Measurements from ENCODE around the gene DRD1. TPM values are rescaled to one million over a fixed set of nuclear protein-coding genes. Genes with fewer than 3 reads are reported as not detected.

DRD1 gene
- total and polyA plus RNA-seq, 8 donors = 0.09 to 0.37 (median 0.15) TPM

DNA sequence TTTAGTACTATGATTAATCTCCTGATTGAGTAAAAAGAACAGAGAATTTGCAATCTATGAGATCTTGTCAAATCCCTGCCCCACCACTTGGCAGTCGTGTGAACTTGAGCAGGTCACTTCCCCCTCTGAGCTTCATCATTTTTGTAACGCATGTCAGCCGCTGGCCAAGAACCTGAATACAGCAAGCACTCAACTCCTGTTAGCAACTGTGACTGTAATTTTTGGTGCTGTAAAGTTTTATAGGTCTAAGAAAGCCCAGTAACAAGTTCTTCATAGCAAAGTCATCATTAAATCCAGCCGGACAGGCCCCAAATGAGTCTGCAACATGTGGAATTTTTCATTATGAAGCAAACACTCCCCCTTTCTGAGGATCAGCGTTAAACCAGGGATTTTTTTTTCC, 49.4 kb downstream of the DRD1 start:
- H3K4me3 ChIP-seq = no peak overlapping the region
- no peaks in the 10 kb centered on the region for H3K4me1 ChIP-seq
- DNase-seq (no peak), ATAC-seq (no peak)
- no peaks in the 10 kb centered on the region for H3K9me3 ChIP-seq
- no peak for TF ChIP-seq CTCF (IDR thresholded peaks at IDR 0.05)
- peaks cover 0 to 6% of the 10 kb centered on the region in 2 donors for H3K27me3 ChIP-seq
- intact Hi-C loops (cut with DNase I) = no loop called here
- H3K36me3 ChIP-seq = no peaks in the 10 kb centered on the region
- no peak overlapping the region for H3K27ac ChIP-seq

- Histone ChIP-seq H3K4me1 (no peaks in the 10 kb centered on the region), H3K27me3 (peaks cover 0 to 6% of the 10 kb centered on the region in 2 donors), H3K27ac (no peak overlapping the region), H3K36me3 (no peaks in the 10 kb centered on the region), H3K4me3 (no peak overlapping the region), H3K9me3 (no peaks in the 10 kb centered on the region)
- ATAC-seq (no peak), DNase-seq (no peak)
- no peak for TF ChIP-seq CTCF (IDR thresholded peaks at IDR 0.05)
- intact Hi-C loops (cut with DNase I) = no loop called here
These were observed 50.1 kb downstream of the DRD1 start for GRCh38 chr5:175393897-175394296.

GRCh38 chr5:175392236-175392635, 51.7 kb downstream of the DRD1 start:
- H3K4me3 ChIP-seq = no peak overlapping the region
- DNase-seq (no peak), ATAC-seq (no peak)
- TF ChIP-seq CTCF (IDR thresholded peaks at IDR 0.05) = no peak
- no peak overlapping the region for H3K27ac ChIP-seq
- H3K4me1 ChIP-seq = no peaks in the 10 kb centered on the region
- peaks cover 0 to 6% of the 10 kb centered on the region in 2 donors for H3K27me3 ChIP-seq
- no peaks in the 10 kb centered on the region for H3K36me3 ChIP-seq
- H3K9me3 ChIP-seq = no peaks in the 10 kb centered on the region
- intact Hi-C loops (cut with DNase I) = no loop called here

- no peak for TF ChIP-seq CTCF (IDR thresholded peaks at IDR 0.05)
- no peak overlapping the region for H3K4me3 ChIP-seq
- no peak overlapping the region for H3K27ac ChIP-seq
- H3K4me1 ChIP-seq = no peaks in the 10 kb centered on the region
- no peaks in the 10 kb centered on the region for H3K9me3 ChIP-seq
- H3K36me3 ChIP-seq = no peaks in the 10 kb centered on the region
- intact Hi-C loops (cut with DNase I) = no loop called here
- ATAC-seq (no peak), DNase-seq (no peak)
- H3K27me3 ChIP-seq = no peaks in the 10 kb centered on the region
These were observed 53.5 kb downstream of the DRD1 start for GRCh38 chr5:175390352-175391083.

Other genes with a start within 250 kb of the DRD1 start
- gene SFXN1, start 34.4 kb upstream of the DRD1 start, total RNA-seq = 10 to 100 TPM; 29.2 to 30.9 TPM
- gene SFXN1, start 34.4 kb upstream of the DRD1 start, polyA plus RNA-seq (ENCODE audit: insufficient read length in 6 of 6) = 10 to 100 TPM; 34.5 to 47.2 (median 40.9) TPM
- gene HRH2, start 213.9 kb upstream of the DRD1 start, total RNA-seq = 10 to 100 TPM in 1 of 2 donors, 1 to 10 TPM in 1; 4.1 to 22.0 TPM
- gene HRH2, start 213.9 kb upstream of the DRD1 start, polyA plus RNA-seq (ENCODE audit: insufficient read length in 6 of 6) = 1 to 10 TPM; 6.2 to 9.0 (median 8.2) TPM